Stimulated activated CD4-positive, alpha-beta T cell treated with anti-CD3 and anti-CD28 coated beads, Interleukin-4, amount 100 ng/mL, for 48 hours (primary cell): ENCODE results near the gene ZSCAN30.

Experiments used
- DNase-seq, 2 donors: peaks; one replicate each; pipeline ENCODE4 v3.0.0-alpha.2; 2020; ENCODE audit warnings: low read depth in 2 of 2

ZSCAN30 gene

DNA sequence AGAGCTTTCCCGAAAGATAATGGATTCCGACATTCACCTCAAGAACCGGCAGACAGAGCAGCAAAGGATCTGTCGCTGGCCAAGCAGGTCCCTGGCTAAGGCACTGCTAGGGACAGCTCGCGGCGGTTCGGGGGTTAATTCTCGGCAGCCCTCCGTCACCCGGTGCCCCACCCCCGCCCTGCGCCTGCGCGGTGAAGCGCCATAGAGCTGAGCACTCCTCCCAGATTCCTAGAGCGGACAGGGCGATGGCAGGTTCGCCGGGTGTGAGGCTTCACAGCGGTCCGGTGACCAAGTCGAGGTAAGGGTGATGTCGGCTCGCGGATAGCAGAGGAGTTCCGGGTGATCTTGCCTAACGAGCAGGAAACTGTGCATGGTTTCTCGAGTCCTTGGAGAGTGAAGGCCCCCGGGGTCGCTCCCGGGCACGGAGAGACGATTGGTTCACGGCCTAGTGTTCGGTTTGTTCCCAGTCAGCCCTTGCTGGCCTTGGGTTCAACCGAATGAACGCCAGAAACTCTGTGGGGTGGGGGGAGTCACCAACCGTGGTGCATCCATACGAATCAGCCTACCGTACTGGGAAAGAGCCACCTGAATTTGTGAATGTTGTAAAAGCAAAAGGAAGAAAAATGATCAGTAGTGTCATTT is at the start of gene ZSCAN30:
Gene ZSCAN30 (minus strand): TSS at position 136 of the 642 bp plus-strand sequence. CDS start 25,877 bp downstream, outside the sequence.
- peak; percentile 92 to 94 for DNase-seq

DNA sequence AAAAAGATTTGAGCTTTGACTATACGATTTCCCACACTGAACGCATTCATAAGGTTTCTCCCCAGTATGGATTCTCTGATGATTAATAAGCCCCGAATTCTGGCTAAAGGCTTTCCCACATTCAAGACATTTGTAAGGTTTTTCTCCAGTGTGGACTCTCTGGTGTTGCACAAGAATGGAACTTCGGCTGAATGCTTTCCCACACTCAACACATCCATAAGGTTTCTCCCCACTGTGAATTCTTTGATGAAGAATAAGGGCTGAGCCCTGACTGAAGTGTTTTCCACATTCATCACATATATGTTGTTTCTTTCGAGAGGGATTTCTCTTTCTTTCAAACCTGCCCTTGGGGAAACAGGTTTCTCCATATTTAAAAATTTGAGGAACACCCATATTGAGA is 47.3 kb upstream of the ZSCAN30 start:
- no peak for DNase-seq

DNA sequence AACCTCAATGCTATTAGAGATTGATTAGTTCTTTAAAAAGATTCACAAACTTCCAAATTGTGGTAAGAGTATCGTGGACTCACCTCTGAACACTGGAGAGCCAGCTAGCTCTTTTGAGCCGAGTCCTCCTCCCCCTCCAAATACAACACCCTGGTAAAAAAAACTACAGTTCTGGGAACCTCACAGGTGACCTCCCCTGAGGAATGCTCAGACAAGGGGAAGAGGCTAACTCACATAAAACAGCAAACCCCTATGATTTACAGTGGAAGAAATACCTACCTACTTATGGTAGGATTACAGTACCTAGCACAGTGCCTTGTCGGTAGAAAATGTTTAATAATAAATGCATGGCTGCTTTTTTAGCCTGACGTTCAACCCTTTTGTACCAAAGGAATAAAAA is 45.8 kb upstream of the ZSCAN30 start:
- no peak for DNase-seq

DNA sequence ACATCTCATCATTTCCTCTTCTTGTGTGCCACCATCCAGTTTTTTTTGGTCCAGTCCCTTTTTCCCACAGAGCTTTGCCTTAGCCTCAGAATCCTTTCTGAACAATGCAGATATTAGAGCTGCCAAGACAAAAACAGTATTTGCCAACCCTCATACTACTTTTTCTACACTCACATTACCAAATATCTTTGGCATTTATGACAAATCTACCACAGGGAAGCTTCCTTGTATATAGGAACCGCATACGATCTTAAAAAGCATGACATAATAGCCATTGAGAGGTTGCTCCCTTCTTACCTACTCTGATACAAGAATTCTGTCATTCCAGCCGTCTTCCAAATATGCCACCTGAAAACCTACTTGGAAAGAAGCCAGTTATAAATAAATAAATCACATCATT is 44.8 kb upstream of the ZSCAN30 start:
- no peak for DNase-seq

DNA sequence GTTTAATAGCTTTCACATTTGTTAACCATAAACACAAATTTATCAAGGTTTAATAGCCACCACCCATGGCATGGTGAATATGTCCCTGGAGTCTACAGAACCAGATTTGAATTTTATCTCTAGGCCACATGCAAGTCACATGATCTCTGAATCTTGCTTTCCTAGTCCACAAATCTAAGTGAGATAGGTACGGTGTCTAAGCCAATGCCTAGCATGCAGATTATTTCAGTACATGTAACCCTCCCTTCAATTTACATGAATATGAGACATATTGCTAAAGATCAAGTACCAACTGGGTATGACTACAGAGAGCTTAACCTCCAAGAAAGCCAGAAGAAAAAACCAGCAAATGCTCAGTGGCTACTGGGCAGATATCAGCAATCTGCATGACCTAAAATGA is 44.2 kb upstream of the ZSCAN30 start:
- DNase-seq: no peak

DNA sequence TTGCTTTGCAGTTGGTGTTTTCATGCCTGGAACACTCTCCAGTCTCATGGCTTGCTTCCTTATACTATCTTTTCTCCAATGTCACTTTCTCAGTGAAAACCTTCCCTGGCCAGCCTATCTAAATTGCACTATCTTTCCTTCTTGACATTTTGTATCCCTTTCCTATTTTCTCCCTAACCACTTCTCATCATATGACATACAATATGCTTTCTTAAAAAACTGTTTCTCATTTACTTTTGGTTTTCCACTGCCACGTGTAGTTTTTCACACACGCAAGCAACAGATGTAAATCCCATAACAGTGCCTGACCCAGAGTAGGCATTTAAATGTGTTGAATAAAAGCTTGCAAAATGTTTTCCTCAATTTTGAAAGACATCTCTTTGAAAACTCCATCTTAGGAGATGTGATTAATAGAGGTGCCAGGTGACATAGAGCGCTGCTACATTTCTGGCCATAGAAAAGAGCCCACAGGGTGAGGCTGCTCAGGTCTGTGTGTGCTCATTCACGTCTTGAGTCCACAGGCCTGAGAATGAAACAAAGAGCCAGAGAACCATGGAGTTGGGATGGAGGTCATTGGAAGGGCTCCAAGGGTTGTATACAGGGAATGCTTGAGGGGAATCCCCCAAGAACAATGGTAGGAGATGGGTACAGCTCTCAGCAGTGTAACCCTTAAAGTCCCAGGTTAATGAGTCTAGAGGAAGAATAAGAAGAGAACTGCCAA is 41.5 kb upstream of the ZSCAN30 start:
- DNase-seq: no peak

DNA sequence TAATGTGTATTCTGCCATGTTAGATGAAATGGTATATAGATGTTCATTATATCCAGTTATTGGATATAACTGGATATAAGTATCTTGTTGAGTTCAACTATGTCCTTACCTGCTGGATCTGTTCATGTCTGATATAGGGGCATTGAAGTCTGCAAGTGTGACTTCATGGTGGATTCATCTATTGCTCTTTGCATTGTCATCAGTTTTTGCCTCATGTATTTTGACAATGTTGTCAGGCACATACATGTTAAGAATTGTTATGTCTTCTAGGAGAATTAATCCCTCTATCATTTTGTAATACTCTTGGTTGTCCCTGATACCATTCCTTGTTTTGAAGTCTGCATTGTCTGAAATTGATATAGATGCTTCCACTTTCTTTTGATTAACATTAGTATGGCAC is 38.8 kb upstream of the ZSCAN30 start:
- DNase-seq: no peak

DNA sequence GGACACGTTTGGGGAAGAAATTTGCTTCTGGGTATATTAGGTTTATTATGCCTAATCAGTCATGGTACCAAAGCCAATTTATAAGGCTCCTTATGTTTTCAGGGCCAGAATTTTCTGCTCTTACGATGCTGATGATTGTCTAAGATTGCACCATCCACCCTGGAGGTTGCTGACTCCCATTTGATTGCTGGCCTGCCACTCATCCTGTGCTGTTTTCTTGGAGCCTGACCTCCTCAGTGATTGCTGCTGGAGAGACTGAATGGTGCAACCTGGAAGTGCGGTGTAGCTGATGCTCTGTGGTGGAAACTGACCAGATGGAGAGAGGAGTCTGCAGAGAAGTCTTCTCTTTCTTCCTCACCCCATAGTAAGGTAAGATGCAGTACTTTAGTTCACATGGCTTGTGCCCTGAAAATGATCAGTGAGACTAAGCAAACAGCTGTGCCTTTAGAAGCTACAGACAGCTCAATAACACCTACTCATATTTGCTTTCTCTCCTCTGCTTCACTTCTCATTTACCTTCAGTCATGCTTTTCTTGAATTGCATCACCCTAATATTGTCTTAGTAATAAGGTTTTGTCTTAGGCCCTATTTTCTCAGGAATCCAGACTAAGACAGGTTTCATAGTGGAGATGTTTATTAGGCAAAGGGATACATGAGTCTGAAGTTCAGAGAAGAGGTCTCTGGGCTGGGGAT is 36.8 kb upstream of the ZSCAN30 start:
- no peak for DNase-seq

DNA sequence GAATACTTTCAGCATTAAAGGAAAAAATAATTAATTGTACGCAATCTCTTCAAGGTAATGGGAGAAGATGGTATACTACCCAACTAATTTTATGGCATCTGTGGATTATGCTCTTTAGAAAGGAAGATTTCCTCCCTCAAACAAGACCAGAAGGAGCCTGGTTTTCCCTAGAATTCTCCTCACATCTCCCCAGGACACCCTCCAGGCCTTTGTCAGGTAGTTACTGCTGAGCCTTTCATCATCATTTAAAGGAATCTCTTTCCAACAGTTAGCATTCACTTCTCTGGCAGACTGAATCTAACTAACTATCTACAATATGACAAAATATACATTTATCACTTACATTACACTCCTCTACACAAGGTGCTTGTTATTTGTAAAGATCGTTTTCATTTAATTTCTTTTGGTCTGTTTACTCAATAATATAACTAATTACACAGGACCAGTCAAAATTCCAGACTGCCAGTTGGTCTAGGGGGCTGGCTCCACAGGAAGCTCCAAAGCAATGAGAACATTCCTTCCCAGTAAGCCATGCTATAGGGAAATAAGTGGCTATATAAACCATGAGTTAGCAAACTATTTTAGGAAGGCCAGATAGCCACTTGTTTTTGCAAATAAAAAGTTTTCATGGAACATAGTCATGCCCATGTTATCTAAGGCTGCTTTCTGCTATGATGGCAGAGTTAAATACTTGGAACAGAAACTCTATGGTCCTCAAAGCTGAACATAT is 35.1 kb upstream of the ZSCAN30 start:
- no peak for DNase-seq

DNA sequence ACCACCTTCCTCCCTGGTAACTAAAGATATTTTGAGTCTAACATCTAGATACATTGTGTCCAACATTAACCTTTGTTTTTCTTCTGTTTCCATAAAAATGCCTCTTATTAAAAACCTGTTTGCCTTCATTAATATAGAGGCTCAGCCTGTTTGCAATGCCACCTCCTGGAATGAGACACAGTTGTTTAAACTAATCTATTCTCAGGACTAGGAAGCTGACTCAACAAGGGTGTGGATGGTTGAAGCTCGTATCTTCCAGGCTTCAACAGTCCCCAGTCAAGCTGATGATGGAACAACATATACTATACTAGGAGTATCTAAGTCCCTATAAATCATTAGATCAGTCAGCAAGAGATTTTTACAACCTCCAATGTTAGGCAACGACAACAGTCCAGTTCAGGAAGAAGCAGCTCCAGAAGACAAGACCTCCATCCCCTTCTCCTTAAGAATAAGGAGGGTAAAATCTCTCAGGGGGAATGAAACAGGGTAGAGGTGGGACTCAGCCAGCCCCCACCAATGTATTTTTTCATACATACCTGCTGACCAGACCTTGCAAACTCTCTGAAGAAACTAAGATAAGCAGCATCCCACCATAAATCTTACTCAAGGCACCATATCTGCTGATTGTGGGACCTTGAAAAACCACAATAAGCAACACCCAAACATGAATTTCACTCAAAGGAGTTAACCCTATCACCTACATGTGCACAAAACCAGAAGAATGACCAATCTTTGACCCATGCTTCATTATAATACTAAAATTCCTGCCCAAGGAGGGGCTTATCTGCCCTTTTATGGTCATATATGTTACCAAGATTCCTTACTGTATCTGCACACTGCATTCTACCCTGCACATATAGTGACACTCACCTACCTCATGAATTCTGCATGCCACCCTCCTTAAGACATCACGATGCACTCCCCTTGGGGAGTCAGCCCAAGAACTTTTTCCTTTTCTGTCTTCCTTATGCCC is 32.7 kb upstream of the ZSCAN30 start:
- no peak for DNase-seq

DNA sequence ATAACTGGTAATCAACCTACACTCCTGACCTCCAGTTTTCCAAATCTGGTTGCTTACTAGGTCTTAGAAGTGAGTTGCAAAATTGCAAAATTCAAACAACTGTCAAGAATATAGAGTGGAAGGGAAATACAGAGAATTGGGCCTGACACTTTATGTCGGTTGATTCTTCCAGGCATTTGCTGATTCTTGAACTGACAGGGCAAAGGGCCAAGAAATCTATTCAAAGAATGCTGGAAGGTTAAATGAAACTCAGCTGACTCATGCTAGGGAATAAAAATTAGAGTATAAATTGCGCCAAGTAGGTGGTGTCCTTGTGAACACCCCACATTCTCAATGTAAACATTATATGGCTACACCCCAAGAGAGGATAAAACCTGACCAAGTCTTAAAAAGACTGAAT is 21.5 kb upstream of the ZSCAN30 start:
- no peak for DNase-seq

DNA sequence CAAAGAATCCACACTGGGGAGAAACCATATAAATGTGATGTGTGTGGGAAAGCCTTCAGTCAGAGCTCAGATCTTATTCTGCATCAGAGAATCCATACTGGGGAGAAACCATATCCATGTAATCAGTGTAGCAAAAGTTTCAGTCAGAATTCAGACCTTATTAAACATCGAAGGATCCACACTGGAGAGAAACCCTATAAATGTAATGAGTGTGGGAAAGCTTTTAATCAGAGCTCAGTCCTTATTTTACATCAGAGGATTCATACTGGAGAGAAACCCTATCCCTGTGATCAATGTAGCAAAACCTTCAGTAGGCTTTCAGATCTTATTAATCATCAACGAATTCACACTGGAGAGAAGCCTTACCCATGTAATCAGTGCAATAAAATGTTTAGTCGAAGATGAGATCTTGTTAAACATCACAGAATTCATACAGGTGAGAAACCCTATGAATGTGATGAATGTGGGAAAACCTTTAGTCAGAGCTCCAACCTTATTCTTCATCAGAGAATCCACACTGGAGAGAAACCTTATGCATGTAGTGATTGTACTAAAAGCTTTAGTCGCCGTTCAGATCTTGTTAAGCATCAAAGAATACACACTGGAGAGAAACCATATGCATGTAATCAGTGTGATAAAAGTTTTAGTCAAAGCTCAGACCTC is 16.7 kb upstream of the ZSCAN30 start:
- DNase-seq: no peak

DNA sequence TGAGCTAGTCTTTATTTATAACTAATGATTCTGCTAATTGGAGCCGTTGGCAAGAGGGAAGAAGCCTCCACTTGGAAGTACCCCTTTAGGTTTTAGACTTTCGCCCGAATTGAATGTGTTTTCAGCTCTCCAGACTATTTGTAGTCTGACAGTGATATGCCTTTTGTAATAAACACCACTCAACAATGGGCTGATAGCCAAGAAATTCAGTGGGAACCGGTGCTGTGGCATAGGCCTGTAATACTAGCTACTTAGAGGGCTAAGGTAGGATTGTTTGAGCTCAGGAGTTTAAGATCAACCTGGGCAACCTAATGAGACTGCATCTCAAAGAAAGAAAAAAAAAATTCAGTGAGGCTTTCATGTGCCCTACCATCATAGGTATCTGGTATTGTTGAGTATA is 13.6 kb upstream of the ZSCAN30 start:
- no peak for DNase-seq

DNA sequence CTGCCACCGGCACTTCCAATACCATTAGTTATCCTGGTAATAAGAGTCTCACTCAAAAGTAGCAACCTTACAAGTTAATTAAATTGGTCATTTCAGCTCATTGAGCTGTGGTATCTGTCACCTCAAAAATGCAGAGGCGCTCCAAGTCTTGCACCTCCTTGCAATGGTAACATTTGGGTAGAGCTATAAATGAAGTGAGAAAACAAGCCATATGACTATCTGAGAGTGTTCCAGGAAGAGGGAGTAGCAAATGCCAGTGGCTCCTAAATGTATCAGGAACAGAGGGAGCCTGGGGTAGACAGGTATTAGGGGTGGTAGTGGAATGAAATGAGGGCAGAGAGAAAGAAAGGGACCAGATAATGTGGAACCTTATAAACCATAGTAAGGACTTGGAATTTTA is 6.0 kb upstream of the ZSCAN30 start:
- DNase-seq: no peak

DNA sequence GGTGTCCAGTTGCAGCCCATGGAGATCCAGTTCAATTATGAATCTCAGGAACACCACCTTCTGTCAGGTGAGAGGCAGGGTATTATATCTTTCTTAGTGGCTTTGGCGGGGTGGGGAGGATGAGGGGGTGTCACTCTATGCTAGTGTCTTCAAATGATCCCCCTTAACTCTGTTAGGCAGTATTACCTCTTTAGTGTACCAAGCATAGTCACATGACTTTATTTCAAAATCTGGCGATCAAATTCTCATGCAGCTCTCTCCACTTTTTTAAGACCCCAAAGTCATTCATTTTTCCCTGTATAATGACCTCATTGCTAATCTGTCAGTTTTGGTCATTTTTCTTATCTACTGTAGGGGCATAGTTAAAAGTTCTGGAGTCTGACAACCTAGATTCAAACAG is 1.1 kb upstream of the ZSCAN30 start:
- no peak for DNase-seq

DNA sequence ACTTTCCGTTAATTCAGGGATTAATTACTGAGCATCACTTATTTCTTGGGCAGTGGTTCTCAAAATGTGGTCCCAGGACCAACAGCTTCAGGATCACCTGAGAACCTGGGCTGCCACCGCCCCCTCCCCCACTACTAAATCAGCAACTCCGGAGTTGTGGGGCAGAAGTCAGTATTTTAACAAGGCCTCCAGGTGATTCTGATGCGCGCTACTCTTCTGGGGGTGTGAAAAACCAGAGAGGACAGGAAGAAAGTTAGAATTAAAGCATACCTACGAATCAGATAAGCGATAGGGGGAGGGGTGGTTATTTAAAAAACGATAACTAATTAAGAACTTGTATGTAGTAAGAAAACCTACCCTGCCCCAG is 319 bp downstream of the ZSCAN30 start:
- no peak for DNase-seq

DNA sequence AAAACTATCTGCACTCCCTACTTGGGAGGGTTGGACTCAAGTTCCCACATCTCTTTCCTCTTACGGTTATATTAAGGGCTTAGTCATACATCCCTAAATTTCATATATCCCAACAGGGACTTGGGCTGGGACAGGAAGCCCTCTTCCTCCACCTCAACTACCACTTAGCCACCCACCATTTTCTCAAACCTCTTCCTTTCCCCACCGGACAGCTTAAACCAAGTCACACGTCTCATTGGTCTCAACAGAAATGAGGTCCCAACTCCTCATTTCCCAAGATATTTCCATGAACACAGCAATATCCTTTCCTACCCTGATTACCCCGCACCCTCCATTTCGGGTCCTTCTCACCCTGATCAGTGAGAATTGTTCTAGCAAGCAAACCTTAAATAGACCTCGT is 736 bp downstream of the ZSCAN30 start:
- DNase-seq: no peak

DNA sequence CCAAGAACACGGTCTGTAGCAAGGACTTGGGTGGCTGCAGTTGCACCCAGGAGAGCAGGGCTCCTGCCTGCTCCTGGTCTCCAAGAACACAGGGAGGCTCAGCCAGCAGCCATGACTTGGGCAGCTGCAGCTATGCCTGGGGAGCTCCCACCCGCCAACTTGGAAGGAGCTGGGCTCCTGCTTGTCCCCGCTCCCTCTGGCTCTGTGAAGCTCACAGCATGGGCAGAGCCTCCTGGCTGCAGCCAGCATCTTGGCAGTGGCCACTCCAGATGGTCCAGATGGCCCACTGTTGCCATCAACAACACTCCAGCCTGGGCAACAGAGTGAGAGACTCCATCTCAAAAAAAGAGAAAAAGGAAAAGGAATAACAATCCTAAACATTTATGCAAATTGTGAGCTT is 5.2 kb downstream of the ZSCAN30 start:
- DNase-seq: no peak

DNA sequence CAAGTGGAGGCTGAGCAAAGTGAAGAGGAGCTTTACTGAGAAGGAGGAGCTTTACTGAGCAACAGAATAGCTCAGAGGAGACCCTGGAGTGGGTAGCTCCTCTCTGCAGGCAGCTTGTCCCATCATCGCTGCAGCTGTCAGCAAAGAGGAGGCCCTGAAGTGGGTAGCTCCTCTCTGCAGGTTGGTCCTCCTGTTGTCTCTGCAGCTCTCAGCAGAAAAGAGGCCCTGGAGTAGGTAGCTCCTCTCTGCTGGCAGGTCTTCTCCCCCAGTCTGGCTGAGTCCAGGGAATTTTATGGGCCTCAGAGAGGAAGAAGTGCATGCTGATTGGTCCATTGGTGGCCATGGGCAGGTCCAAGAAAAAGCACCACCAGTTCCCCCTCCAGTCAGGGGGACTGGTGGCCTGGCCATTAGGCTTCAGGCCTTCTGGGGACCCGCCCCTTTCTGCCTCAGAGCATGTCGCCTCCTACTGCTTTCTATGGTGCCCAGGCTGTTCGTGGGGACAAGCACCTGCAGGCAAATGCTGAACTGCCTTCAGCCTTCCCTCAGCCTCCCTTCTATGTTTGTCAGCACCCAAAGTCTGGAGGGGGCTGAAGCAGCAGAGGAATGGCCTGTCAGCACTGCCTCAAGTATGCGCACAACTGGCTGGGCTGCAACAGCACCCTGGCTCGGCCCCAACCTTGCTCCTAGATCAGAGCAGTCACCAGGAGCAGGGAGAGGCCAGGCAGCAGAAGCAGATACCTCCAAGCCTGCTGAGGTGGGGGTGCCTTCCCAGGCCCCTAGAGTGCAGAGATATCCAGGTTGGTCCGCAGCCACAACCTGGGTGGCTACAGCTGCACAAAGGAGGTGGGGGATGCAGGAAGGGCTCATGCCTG is 5.9 kb downstream of the ZSCAN30 start:
- DNase-seq: no peak

DNA sequence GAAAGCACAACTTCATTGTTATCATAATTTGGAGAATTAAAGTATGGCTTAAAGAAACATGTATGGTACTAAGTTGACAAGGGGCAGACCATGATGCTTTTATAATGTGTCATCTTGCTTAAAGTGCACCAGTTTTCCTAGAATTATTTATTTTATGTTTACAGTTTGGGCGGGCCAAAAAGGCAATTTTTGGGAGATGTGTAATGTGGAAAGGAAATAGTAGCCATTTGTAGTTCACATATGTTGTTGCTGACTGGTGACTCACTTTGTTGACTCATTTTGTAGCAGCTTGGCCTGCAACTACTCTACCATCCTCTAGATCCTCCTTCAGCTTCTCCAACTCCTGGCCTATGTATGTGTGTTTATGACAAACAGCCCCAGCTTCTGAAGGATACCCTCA is 7.7 kb downstream of the ZSCAN30 start:
- DNase-seq: no peak
